Stimulated activated CD4-positive, alpha-beta T cell treated with anti-CD3 and anti-CD28 coated beads, Interleukin-15, amount 100 ng/mL, for 48 hours (primary cell): Measurements from ENCODE around the gene PPTC7.
A peak's percentile ranks its signal among the peaks of the same experiment; 100 is the strongest.
"Not testable (repeated sequence)": the region's sequence is repeated elsewhere in the genome, so short reads cannot be mapped to it uniquely, and the experiment has no call there.

Source experiments
- DNase-seq, 2 donors: peaks; one replicate each; pipeline ENCODE4 v3.0.0-alpha.2; 2020; ENCODE audit warnings: low read depth in 2 of 2

The PPTC7 gene

DNA sequence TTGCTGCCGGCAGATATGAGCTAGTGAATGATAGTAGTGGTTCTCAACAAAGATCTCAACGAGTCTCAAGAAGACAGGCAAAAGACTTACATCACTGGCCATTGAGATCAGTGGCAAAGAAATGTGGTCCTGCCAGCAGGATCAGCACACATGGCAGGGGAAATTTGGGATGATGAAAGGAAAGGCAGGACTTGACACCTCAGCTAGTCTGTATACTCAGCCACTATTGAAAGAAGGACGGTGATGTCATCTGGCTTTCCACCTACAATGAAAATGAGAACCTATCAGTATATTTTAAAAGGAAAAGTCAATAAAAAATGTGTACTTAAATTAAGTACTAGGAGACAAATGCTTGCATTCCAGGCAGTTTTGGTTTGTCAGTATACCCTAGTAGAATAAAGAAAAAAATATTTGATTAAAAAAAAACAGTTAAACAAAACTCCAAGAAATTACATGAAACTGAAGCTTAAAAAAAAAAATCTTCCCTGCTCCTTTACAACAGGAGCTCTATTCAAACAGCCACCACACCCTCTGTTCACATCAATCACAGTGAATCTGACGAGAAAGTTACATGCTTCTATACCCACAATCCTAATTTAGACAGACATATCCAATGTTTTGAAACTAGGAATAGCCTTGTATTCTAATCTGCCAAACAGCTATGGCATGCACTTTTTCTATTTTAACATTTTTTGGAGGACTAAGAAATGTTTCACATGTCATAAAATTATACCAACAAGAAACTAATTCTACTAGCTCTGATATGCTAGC lies 46.1 kb downstream of the PPTC7 start:
- no peak for DNase-seq

DNA sequence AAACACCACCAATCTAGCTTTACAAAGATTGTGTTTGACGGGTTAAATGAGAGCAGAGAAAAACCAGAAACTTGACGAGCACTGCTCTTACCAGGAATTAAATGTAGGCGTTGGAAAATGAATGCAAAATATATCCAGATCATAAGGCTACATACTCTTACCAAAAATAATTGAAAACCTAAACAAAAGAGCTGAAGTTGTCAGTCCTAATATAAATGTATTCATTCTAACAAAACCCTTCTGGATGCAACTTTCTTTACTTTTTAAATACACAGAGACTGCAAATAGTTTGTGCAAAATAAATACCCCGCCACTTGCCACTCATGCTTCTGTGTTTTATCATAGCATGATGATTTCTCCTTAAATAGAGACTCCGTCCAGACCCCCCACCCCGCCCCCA lies 48.3 kb downstream of the PPTC7 start:
- DNase-seq, result no peak

DNA sequence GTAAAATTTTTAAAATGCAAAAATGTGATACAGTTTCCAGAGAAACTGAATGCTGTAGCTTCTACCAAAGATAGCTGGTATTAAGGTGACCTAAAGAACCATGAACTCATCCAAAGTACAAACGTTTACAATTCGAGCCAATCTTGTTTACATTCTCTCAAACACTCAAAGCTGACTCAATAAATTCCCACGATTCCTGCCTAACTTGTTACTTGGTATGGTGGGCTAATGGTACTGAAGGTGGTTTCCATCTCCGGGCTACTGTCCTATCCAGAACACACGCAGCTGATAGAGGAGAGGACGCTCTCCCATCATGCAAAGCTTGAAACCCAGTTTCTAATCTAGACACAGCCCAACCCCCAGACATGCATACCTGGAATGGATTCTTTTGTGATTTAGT lies 49.5 kb downstream of the PPTC7 start:
- DNase-seq, result no peak

DNA sequence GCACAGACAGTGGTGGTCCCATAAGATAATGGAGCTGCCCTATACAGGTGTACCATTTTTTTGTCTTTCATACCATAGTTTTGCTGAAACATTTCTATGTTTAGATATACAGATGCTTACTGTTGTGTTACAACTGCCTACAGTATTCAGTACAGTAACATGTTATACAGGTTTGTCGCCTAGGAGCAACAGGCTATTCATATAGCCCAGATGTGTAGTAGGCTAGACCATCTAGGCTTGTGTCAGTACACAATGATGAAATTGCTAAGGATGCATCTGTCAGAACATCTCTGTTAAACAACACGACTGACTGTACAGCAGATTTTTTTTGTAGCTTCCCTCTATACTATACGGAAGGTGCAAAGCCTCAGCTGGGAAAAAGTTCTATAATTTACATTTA lies 50.5 kb downstream of the PPTC7 start:
- DNase-seq, result no peak

DNA sequence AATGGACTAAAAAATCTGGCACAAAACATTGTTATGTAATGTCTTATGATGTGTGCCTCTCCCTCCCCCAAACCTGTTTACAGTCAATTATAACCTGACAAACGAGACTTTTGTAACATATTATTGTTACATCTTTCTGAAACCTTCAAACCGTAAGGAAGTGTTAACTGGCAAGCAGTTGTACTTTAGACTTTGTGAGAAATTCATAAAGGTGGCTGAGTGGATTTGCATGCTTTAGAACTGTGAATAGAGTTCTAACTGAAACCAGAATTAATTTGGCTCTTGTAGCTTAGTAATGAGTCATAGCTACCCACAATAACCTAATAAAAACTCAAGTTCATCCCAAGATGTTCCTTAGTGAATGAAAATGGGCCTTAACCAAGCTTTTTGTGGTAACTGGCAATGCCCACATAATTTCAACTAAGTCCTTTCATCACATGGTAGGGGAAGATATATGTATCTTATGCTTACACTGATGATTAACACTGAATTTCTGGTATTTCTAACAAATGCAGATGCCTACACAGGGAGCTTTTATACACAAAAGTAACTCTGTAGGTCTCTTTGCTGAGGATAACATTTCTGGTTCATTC lies 51.3 kb downstream of the PPTC7 start:
- no peak for DNase-seq

DNA sequence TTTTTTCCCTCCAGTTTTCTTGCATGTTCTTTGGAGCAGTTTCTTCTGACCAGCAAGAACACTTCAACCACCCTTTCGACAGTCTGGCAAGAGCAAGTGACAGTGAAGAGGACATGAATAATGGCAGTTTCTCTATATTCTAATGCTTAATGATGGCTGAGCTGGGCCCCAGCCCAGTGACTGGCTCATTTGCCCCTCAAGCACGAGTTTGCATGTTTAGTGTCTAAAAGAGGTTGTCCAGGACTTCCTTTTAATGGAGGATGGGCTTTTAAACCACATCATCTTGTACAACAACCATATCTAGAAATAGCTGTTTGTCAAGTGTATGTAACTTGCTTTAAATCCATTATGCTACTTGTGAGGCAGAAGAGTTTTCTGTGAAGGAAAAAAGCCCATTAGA lies 52.6 kb downstream of the PPTC7 start:
- DNase-seq, result no peak

DNA sequence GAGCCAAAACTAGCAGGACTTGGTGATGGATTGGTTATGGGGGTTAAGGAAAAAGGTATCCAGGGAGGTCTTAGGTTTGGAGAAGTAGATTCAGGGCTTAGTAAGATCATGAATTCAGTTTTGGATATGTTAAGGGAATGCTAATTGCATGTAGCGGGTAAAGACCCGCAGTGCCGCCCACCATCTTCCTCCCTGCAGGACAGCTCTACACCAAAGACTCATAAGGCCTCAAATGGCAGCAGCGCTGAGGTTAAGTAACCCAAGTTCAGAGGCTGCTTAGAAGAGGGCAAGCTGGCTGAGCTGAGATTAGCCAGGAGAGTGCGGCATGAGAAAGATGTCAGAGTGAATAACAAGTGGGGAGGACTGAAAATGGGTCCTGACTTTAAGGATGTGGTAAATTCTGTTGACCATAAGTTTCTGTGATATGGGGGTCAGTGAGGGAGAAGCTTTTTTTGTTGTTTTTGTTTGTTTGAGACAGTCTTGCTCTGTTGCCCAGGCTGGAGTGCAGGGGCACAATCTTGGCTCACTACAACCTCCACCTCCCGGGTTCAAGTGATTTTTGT lies 54.8 kb downstream of the PPTC7 start:
- DNase-seq, result no peak

DNA sequence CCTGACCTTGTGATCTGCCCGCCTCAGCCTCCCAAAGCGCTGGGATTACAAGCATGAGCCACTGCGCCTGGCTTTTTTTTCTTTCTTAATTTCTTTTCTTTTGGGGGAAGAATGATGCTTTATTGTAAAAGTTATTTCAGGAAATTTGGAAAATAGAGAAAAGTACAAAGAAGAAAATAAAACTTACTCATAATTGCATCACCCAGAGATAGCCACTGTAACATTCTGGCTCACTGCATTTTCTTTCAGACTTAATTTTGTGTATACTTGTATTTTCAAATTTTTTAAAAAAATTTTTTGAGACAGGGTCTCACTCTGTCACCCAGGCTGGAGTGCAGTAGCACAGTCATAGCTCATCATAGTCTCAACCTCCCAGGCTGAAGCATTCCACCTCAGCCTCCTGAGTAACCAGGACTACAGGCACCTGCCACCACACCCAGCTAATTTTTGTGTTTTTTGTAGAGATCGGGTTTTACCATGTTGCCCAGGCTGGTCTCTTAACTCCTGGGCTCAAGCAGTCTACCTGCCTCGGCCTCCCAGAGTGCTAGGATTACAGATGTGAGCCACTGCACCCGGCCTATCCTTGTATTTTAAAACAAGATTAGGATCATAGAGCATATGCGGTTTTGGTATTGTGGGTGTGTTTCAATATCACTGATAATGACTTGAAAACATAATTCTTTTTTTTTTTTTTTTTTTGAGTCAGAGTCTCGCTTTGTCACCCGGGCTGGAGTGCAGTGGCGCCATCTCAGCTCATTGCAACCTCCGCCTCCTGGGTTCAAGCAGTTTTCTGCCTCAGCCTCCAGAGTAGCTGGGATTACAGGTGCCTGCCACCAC lies 62.0 kb downstream of the PPTC7 start:
- DNase-seq, result peak; percentile 20 to 21

DNA sequence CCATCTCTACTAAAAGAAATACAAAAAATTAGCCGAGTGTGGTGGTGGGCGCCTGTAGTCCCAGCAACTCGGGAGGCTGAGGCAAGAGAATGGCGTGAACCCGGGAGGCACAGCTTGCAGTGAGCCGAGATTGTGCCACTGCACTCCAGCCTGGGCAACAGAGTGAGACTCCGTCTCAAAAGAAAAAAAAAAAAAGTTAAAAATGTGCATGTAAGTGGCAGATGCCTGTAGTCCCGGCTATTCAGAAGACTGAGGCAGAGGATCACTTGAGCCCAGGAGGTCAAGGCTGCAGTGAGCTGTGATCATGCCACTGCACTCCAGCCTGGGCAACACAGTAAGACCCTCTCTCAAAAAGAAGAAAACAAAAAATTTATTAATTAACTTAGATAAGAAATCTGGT lies 65.1 kb downstream of the PPTC7 start:
- not testable (repeated sequence) for DNase-seq

DNA sequence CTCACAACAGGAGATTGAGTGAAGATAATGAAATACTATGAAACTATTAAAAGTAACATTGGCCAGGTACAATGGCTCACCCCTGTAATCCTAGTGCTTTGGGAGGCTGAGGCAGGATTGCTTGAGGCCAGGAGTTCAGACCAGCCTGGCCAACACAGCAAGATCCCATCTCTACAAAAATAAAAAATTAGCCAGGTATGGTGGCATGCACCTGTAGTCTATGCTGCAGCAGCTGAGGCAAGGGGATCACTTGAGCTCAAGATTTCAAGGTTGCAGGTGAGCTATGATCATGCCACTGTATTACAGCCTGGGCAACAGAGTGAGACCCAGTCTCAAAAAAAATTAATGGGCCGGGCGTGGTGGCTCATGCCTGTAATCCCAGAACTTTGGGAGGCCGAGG lies 66.1 kb downstream of the PPTC7 start:
- DNase-seq, result no peak

DNA sequence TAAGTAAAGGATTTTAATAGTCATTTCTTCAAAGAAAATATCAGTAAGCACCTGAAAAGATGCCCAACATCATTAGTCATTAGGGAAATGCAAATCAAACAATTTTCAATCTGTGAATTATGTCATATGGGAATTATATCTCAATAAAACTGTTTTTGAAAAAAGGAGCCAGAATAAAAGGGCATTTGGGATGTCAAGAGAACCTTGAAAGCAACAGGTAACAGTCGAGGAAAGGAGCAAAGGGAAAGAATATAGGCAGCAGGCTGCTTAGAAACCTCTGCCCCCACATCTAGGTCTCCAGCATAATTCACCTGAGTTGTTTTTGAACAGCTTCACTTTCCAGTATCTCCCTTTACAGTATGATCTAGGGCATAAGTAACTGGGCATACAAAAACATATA lies 68.8 kb downstream of the PPTC7 start:
- no peak for DNase-seq

DNA sequence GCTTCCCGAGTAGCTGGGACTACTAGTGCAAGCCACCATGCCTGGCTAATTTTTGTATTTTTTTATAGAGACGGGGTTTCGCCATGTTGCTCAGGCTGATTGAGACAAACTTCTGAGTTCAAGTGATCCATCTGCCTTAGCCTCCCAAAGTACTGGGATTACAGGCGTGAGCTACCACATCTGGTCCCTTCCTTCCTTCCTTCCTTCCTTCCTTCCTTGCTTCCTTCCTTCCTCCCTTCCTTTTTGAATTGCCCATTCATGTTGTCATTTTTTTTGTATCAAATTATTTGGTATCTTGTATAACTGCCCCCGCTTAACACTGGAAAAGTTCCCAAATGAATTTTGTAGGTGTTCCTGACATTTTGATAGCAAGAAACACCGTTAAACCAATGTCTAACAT lies 69.3 kb downstream of the PPTC7 start:
- no peak for DNase-seq

DNA sequence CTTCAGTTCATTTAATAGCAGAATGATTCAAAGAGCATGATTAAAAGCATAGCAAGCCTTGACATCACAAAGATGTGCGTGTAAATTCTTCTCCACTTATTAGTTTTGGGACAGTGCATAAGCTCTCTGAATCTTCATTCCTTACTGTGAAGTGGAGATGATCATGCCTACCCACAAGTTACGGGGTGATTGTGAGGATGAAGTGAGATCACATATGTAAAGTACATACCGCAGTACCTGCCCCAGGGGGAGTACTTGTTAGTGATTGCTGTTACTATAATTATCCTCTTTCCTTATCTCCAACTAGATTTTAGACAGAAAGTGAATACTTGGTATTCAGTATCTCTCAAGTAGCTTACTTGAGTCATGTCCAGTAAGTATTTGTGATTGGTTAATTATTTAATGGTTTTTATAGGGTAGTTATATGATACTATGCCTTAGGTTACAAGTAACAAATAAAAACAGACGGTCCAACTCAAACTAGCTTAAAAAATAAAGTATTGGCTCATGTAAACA lies 75.0 kb downstream of the PPTC7 start:
- DNase-seq, result no peak

DNA sequence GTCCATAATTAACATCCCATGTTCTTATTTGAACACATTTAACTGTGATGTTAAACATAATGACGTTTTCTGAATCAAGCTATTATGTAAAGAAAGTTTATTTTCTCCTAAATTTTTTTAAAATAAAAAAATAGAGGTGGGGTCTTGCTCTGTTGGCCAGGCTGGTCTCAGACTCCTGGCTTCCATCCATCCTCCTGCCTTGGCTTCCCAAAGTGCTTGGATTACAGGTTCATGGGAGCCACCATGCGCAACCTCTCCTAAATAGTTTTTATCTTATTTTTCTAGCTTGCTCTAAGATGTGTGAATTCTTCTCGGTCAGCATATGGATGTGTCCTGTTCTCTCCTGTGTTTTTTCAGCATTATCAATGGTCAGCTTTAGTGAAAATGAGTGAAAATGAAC lies 77.8 kb downstream of the PPTC7 start:
- DNase-seq, result no peak

DNA sequence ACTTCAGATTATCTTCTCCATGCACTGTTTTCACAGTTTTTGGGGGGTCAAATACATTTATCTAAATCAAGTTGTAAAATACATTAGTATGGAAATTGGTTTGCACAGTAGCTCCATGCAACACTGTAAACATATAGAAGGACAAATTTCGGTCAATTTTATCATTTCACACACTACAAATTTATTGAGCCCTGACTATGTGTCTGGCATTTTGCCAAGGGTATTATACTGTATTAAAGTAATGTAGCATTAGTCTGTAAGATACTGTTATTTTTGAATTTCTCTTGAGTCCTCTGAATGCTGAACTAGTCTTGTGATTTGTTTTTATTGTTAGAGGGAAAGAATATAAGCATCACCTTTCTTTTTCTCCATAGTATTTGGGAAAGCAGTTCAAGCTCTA lies 79.7 kb downstream of the PPTC7 start:
- DNase-seq, result no peak

DNA sequence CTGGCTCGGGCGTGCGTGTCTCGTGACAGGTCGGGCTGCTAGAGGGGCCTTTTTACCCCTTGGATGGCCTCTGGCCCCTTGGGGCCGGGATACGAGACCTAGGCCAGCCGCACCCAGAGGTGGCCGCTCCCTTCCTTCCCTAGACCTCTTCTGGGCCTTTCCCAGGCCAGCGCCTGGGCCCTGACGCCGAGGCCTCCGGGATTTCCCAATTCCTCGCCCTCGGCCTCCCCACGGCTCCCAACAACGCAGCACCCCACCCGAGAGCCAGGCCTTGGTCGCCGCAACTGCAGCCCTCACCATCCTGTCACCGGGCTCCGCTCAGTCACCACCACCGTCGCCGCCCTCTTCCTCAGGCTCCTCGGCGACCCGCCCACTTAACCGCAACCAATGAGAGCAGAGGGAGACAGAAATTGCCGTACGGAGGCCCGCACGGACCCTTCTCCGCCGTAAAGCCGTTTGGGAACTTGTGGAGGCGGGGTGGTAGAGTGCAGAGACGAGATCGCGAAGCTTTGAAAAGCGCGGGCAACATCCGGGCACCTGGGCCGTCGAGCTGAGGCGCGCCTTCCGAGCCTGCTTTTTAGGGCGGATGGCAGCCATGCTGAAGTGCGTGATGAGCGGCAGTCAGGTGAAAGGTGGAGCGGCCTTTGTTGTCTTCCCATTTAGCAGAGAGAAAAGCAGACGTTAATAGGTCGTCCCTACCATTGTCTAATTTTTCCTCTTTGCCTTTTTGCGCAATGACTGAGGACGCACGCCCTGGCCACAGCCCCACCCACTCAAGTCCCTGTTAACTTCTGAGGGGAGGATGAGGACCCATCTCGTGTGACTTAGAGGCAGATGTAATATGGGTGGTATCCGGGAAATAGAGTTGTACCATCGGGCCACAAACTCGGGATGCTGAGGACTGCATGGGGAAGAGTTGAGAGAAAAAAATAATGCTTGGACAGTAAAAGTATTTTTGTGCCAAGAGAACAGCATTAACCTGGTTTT lies 81.1 kb downstream of the PPTC7 start, which contains the start of the genes RAD9B and VPS29:
TSS of gene RAD9B (plus strand) at position 580 of the 987 bp plus-strand sequence. CDS start at position 587, 7 bp downstream.
TSS of gene VPS29 (minus strand) at position 360 of the 987 bp plus-strand sequence. CDS start at position 300, 60 bp downstream.
- peak; percentile 98 to 99 for DNase-seq

DNA sequence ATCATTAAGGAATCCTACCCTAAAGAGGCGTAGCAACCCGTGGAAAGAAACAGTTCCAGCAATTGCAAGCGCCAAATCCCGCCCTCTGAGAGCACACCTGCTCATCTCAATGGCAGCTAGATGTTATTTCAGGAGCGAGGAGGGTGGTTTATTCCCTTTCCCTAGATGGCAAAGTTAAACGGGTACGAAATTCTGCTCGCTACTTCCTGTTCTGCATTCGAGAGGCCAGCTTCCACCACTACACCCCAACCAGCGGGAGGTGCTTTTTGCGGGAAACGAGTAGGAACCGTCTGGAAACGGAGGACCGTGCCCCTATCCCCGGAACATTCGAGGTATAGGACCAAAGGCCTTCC lies 81.7 kb downstream of the PPTC7 start:
- peak in 1 of 2 donors; percentile 4 for DNase-seq

DNA sequence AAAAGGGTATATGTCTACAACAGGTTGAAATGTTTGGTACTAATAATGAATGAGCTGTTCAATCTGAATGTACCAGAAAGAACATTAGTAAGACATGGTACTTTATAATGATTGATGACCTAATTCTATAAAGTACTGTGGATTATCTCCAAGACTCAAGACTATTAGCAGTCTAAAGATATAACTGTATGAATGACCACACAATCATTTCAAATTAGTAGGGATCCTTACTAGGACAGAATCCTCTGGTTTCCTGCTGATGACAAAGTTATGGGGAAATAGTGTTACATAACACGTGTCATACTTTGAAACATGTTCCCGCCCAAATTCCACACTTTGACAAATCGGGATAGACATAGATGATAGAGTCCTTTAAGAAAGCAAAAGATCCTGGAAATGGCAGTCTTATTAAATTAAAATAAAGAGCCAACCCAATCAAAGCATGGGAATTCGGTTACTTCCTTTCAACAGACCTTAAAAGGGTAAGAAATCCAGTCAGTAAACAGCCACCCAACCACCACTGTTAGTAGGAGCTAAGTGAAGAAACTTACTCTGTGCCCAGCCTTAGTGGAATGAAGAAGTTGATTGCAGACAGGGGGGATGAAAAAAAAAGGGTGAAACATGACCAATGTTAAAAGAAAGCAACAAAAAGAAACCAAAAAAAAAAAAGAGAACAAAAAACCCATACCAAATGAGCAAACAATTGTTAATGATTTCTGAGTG lies 84.0 kb downstream of the PPTC7 start:
- no peak for DNase-seq
